B cell (primary cell): Measurements from ENCODE around the gene TSBP1. TPM values are rescaled to one million over a fixed set of nuclear protein-coding genes. Genes with fewer than 3 reads are reported as not detected.
"Not testable (repeated sequence)": the region's sequence is repeated elsewhere in the genome, so short reads cannot be mapped to it uniquely, and the experiment has no call there.

Experiments
- ATAC-seq: fragments of 200-7000 bp; cut with Tn5 transposase; one replicate; pipeline ENCODE4 v1.10.0; 2021; ENCODE audit warnings: low read depth, mild to moderate bottlenecking, moderate number of reproducible peaks, moderate library complexity
- CTCF ChIA-PET: fragments of 350-600 bp; sonication (Branson Sonifier 250); formaldehyde crosslinking; loops from one replicate; lab custom pipeline; 2021; ENCODE audit warnings: antibody characterized with exemption, inconsistent platforms; lab: Charles Lee
- POLR2A ChIA-PET: fragments of 350-600 bp; sonication (Branson Sonifier 250); formaldehyde crosslinking; loops from one replicate; lab custom pipeline; 2021; ENCODE audit warnings: antibody characterized with exemption; lab: Charles Lee
- DNase-seq: peaks from one replicate; pipeline ENCODE4 v3.0.0; 2013
- H2AFZ ChIP-seq: 2 replicates; pipeline ENCODE4 v1.6.1; 2012; ENCODE audit warnings: mild to moderate bottlenecking, low read depth, low read length; ENCODE audit not compliant: insufficient read depth, poor library complexity, severe bottlenecking
- H3K27ac ChIP-seq, 2 donors: 1 replicate in 1 of 2; 2 replicates in 1 of 2; pipeline ENCODE4 v1.5.1; 2012 to 2013; ENCODE audit warnings: low read length in 2 of 2, mild to moderate bottlenecking in 2 of 2, moderate library complexity in 1 of 2
- H3K27me3 ChIP-seq, 4 experiments: fragments of 200-600 bp in 1 of 4; sonication (generic) in 1 of 4; replicated peaks in 1 of 4; 1 replicate in 2 of 4; 2 replicates in 2 of 4; pipeline versions ENCODE4 v1.6.1 to v1.7.0; 2013 to 2016; ENCODE audit warnings: low read length in 3 of 4, mild to moderate bottlenecking in 2 of 4, mixed read lengths in 1 of 4, moderate library complexity in 1 of 4; ENCODE audit not compliant: insufficient read depth in 4 of 4, control insufficient read depth in 3 of 4; ENCODE audit errors: control extremely low read depth in 1 of 4
- H3K36me3 ChIP-seq, 2 experiments: replicated peaks in 1 of 2; 1 replicate in 1 of 2; 2 replicates in 1 of 2; pipeline versions ENCODE4 v1.6.1 to v1.7.1; 2013; ENCODE audit warnings: low read length in 1 of 2; ENCODE audit not compliant: insufficient read depth in 2 of 2, control insufficient read depth in 1 of 2; ENCODE audit errors: control extremely low read depth in 1 of 2, extremely low read depth in 1 of 2
- H3K4me1 ChIP-seq, 2 donors: fragments of 200-600 bp in 1 of 2; sonication (generic) in 1 of 2; 1 replicate in 1 of 2; 2 replicates in 1 of 2; pipeline versions ENCODE4 v1.5.1 to v1.6.1; 2013 to 2017; ENCODE audit warnings: low read length in 2 of 2; ENCODE audit not compliant: control insufficient read depth in 2 of 2, insufficient read depth in 2 of 2
- H3K4me2 ChIP-seq: replicated peaks from 2 replicates; pipeline ENCODE3; 2012; ENCODE audit warnings: mild to moderate bottlenecking, low read depth, low read length; ENCODE audit not compliant: poor library complexity, severe bottlenecking
- H3K4me3 ChIP-seq, 5 experiments: fragments of 200-600 bp in 1 of 5; sonication (generic) in 1 of 5; 1 replicate in 3 of 5; 2 replicates in 2 of 5; pipeline versions ENCODE4 v1.5.1 to v1.7.0; 2011 to 2016; ENCODE audit warnings: low read length in 4 of 5, mild to moderate bottlenecking in 4 of 5, low read depth in 2 of 5, control low read depth in 1 of 5, moderate library complexity in 1 of 5; ENCODE audit not compliant: insufficient read depth in 1 of 5; ENCODE audit errors: control extremely low read depth in 1 of 5, extremely low read depth in 1 of 5
- H3K79me2 ChIP-seq: fragments of 200-600 bp; sonication (generic); one replicate; pipeline ENCODE4 v1.6.0; 2016; ENCODE audit warnings: low read length; ENCODE audit not compliant: control insufficient read depth, insufficient read depth
- H3K9ac ChIP-seq: fragments of 200-600 bp; sonication (generic); 2 replicates; pipeline ENCODE4 v1.6.1; 2017; ENCODE audit warnings: mild to moderate bottlenecking, low read length, moderate library complexity
- H3K9me3 ChIP-seq, 3 donors: one replicate each; pipeline versions ENCODE4 v1.6.1 to v1.7.1; 2013; ENCODE audit warnings: low read length in 2 of 3; ENCODE audit not compliant: control insufficient read depth in 2 of 3, insufficient read depth in 1 of 3; ENCODE audit errors: control extremely low read depth in 1 of 3
- H4K20me1 ChIP-seq: 2 replicates; pipeline ENCODE4 v1.6.0; 2012; ENCODE audit warnings: mild to moderate bottlenecking, low read length; ENCODE audit not compliant: insufficient read depth, control insufficient read depth, poor library complexity, severe bottlenecking
- H3K27ac Mint-ChIP-seq: one replicate; pipeline ENCODE4 v1.8.0; 2021; ENCODE audit warnings: mixed read lengths
- H3K27me3 Mint-ChIP-seq: one replicate; pipeline ENCODE4 v1.8.0; 2021; ENCODE audit warnings: mixed read lengths
- H3K4me1 Mint-ChIP-seq: one replicate; pipeline ENCODE4 v1.8.0; 2021; ENCODE audit warnings: mixed read lengths
- H3K4me3 Mint-ChIP-seq: one replicate; pipeline ENCODE4 v1.8.0; 2021; ENCODE audit warnings: mixed read lengths
- H3K9me3 Mint-ChIP-seq: one replicate; pipeline ENCODE4 v1.8.0; 2022; ENCODE audit warnings: mixed read lengths; ENCODE audit not compliant: insufficient read depth
- CTCF ChIP-seq: fragments of 200-600 bp; IDR thresholded peaks from one replicate; pipeline ENCODE4 v1.8.0; 2022; ENCODE audit warnings: antibody characterized with exemption, mild to moderate bottlenecking
- EZH2 ChIP-seq: IDR thresholded peaks from 2 replicates; pipeline ENCODE4 v1.6.1; 2012; ENCODE audit warnings: borderline replicate concordance, low read depth, mild to moderate bottlenecking, moderate library complexity, low read length; ENCODE audit not compliant: insufficient read depth, poor library complexity, severe bottlenecking
- WGBS: methylation state at CpG from one replicate; pipeline ENCODE4 v1.1.5; 2013; ENCODE audit warnings: missing lambda C conversion rate; ENCODE audit not compliant: insufficient coverage; 5-methylcytosine and 5-hydroxymethylcytosine counted together
- intact Hi-C: fragments of 100-400 bp; cut with micrococcal nuclease; formaldehyde crosslinking; loops from one replicate; pipeline ENCODE4 v1.10.0; 2022
- polyA plus RNA-seq: library from polyadenylated mRNA; depleted of rRNA; stranded (reverse); fragments of >200 nt; gene quantifications from 2 replicates; pipeline ENCODE4 v1.2.3, GENCODE V29; 2012
- total RNA-seq, 2 donors: library from RNA; stranded (reverse); fragments of 120-200 nt in 1 of 2; gene quantifications; 1 replicate in 1 of 2; 2 replicates in 1 of 2; pipeline versions ENCODE4 v1.2.3 to v1.2.4, GENCODE V29; 2013 to 2022

TSBP1 gene
- total and polyA plus RNA-seq, 2 donors (not counting 1 experiment from before 2014, with no cell fraction given) = not detected

- H3K9me3 Mint-ChIP-seq = no peaks in the 10 kb centered on the region
- no peak overlapping the region for H3K27ac Mint-ChIP-seq
- TF ChIP-seq EZH2 (no peak), CTCF (no peak)
- no peak overlapping the region for H3K4me3 Mint-ChIP-seq
- Histone ChIP-seq H3K9ac (no peak overlapping the region), H3K36me3 (no peaks in the 10 kb centered on the region), H2AFZ (no peak overlapping the region), H4K20me1 (no peaks in the 10 kb centered on the region), H3K4me1 (no peaks in the 10 kb centered on the region), H3K9me3 (no peaks in the 10 kb centered on the region), H3K79me2 (no peaks in the 10 kb centered on the region), H3K27me3 (no peaks in the 10 kb centered on the region), H3K27ac (no peak overlapping the region), H3K4me2 (no peak overlapping the region), H3K4me3 (no peak overlapping the region)
- WGBS = no CpG with 5 or more reads among the region's 3 CpGs
- intact Hi-C loops = no loop called here
- DNase-seq = no peak
- POLR2A ChIA-PET = interaction anchor here (0.7 kb wide), 1 partner anchor 462 kb away, joined by 4 read pairs; no protein-coding TSS in a partner anchor
- no peak for ATAC-seq
- CTCF ChIA-PET = no interaction called here
- H3K27me3 Mint-ChIP-seq = no peaks in the 10 kb centered on the region
- peaks cover under 1% of the 10 kb centered on the region for H3K4me1 Mint-ChIP-seq
These were observed 72.9 kb downstream of the TSBP1 start for GRCh38 chr6:32298632-32299336.

GRCh38 chr6:32294980-32295379 lies 76.7 kb downstream of the TSBP1 start:
- 100% methylated on average over 2 of the region's 3 CpGs for WGBS
- DNase-seq, CTCF ChIA-PET, H3K27ac ChIP-seq, intact Hi-C loops, H3K9me3 ChIP-seq, H3K27me3 ChIP-seq, H3K36me3 ChIP-seq, H3K4me2 ChIP-seq, H3K4me3 Mint-ChIP-seq, H3K9me3 Mint-ChIP-seq, H3K27ac Mint-ChIP-seq, H3K4me1 ChIP-seq, H2AFZ ChIP-seq, H3K27me3 Mint-ChIP-seq, H3K9ac ChIP-seq, H4K20me1 ChIP-seq, H3K4me3 ChIP-seq, ATAC-seq: not testable (repeated sequence)
- POLR2A ChIA-PET = interaction anchor here (0.6 to 0.7 kb wide), 2 partner anchors 26 to 39 kb away, joined by 3 to 5 read pairs; no protein-coding TSS in a partner anchor
- peaks cover 25% of the 10 kb centered on the region for H3K4me1 Mint-ChIP-seq
- H3K79me2 ChIP-seq = peaks cover 11% of the 10 kb centered on the region
